ENCODE measurements around the gene SMIM5. TPM values are rescaled to one million over a fixed set of nuclear protein-coding genes. Genes with fewer than 3 reads are reported as not detected.

SMIM5 gene
- total RNA-seq, 2 donors from 2014 or later, result 8.6 to 11.4 TPM

- ATAC-seq, result peak in 1 of 2 donors; percentile 4
- intact Hi-C loops (cut with DNase I), result no loop called here
These were observed 36.7 kb upstream of the SMIM5 start for GRCh38 chr17:75596320-75597087.

GRCh38 chr17:75601057-75601987 lies 31.9 kb upstream of the SMIM5 start:
- no peak for DNase-seq
- ATAC-seq, result peak in 1 of 2 donors; percentile 36
- intact Hi-C loops (cut with DNase I), result no loop called here

More at GRCh38 chr17:75596320-75597087, 36.7 kb upstream of the SMIM5 start:
- DNase-seq, result no peak

GRCh38 chr17:75602644-75603043 lies 30.6 kb upstream of the SMIM5 start:
- ATAC-seq (peak in 1 of 2 donors; percentile 13), DNase-seq (no peak)
- intact Hi-C loops (cut with DNase I), result no loop called here

- intact Hi-C loops (cut with DNase I), result no loop called here
- ATAC-seq (peak in 1 of 2 donors; percentile 5), DNase-seq (no peak)
These were observed 30.1 kb upstream of the SMIM5 start for GRCh38 chr17:75603123-75603522.

- no peak for DNase-seq
- peak in 1 of 2 donors; percentile 34 for ATAC-seq
- intact Hi-C loops (cut with DNase I), result no loop called here
These were observed 29.1 kb upstream of the SMIM5 start for GRCh38 chr17:75604034-75604695.

- intact Hi-C loops (cut with DNase I), result no loop called here
- DNase-seq, result no peak
These were observed 27.4 kb upstream of the SMIM5 start for GRCh38 chr17:75605790-75606189.

GRCh38 chr17:75607086-75607485 lies 26.1 kb upstream of the SMIM5 start:
- intact Hi-C loops (cut with DNase I), result no loop called here
- ATAC-seq, result no peak
- DNase-seq, result no peak

More at GRCh38 chr17:75605790-75606189, 27.4 kb upstream of the SMIM5 start:
- no peak for ATAC-seq

GRCh38 chr17:75610103-75610984 lies 22.9 kb upstream of the SMIM5 start:
- no peak for DNase-seq
- intact Hi-C loops (cut with DNase I), result no loop called here
- ATAC-seq, result no peak

GRCh38 chr17:75611851-75612429 lies 21.3 kb upstream of the SMIM5 start:
- ATAC-seq (no peak), DNase-seq (no peak)

GRCh38 chr17:75612906-75613626 lies 20.2 kb upstream of the SMIM5 start:
- intact Hi-C loops (cut with DNase I), result no loop called here
- no peak for ATAC-seq
- no peak for DNase-seq

More at GRCh38 chr17:75611851-75612429, 21.3 kb upstream of the SMIM5 start:
- intact Hi-C loops (cut with DNase I), result no loop called here

- intact Hi-C loops (cut with DNase I), result no loop called here
- DNase-seq (no peak), ATAC-seq (no peak)
These were observed 19.2 kb upstream of the SMIM5 start for GRCh38 chr17:75614006-75614405.

GRCh38 chr17:75614556-75615270 lies 18.5 kb upstream of the SMIM5 start:
- intact Hi-C loops (cut with DNase I), result no loop called here

GRCh38 chr17:75615301-75615700 lies 17.9 kb upstream of the SMIM5 start:
- no peak for ATAC-seq
- intact Hi-C loops (cut with DNase I), result no loop called here
- no peak for DNase-seq

More at GRCh38 chr17:75614556-75615270, 18.5 kb upstream of the SMIM5 start:
- no peak for ATAC-seq
- DNase-seq, result no peak

- intact Hi-C loops (cut with DNase I), result no loop called here
- no peak for DNase-seq
- ATAC-seq, result no peak
These were observed 16.6 kb upstream of the SMIM5 start for GRCh38 chr17:75616521-75617122.

- DNase-seq (no peak), ATAC-seq (no peak)
- intact Hi-C loops (cut with DNase I), result no loop called here
These were observed 16.0 kb upstream of the SMIM5 start for GRCh38 chr17:75617218-75617617.

- intact Hi-C loops (cut with DNase I), result no loop called here
- DNase-seq, result no peak
These were observed 15.6 kb upstream of the SMIM5 start for GRCh38 chr17:75617675-75618074.

More at GRCh38 chr17:75617675-75618074, 15.6 kb upstream of the SMIM5 start:
- ATAC-seq, result no peak
